GM12892 (cell line): Measurements from ENCODE around the gene IFFO2.
"Not testable (repeated sequence)": the region's sequence is repeated elsewhere in the genome, so short reads cannot be mapped to it uniquely, and the experiment has no call there.

Experiments used
- DNase-seq: peaks from one replicate; pipeline ENCODE4 v3.0.0; 2011; ENCODE audit not compliant: insufficient read length
- FAIRE-seq: peaks from 2 replicates; lab custom pipeline; 2011; peaks lifted over from hg19 to GRCh38; lab: Jason Lieb, UNC
- POLR2A ChIP-seq: IDR thresholded peaks from 2 replicates; pipeline ENCODE4 v1.6.1; 2011; ENCODE audit warnings: low read depth, low read length, control low read depth
- POLR2AphosphoS5 ChIP-seq: IDR thresholded peaks from 2 replicates; pipeline ENCODE4 v1.6.1; 2011; ENCODE audit warnings: low read depth, low read length, control low read depth
- TAF1 ChIP-seq: IDR thresholded peaks from 2 replicates; pipeline ENCODE4 v1.6.1; 2011; ENCODE audit warnings: low read depth, mild to moderate bottlenecking, control low read depth, low read length, borderline replicate concordance

IFFO2 gene

DNA sequence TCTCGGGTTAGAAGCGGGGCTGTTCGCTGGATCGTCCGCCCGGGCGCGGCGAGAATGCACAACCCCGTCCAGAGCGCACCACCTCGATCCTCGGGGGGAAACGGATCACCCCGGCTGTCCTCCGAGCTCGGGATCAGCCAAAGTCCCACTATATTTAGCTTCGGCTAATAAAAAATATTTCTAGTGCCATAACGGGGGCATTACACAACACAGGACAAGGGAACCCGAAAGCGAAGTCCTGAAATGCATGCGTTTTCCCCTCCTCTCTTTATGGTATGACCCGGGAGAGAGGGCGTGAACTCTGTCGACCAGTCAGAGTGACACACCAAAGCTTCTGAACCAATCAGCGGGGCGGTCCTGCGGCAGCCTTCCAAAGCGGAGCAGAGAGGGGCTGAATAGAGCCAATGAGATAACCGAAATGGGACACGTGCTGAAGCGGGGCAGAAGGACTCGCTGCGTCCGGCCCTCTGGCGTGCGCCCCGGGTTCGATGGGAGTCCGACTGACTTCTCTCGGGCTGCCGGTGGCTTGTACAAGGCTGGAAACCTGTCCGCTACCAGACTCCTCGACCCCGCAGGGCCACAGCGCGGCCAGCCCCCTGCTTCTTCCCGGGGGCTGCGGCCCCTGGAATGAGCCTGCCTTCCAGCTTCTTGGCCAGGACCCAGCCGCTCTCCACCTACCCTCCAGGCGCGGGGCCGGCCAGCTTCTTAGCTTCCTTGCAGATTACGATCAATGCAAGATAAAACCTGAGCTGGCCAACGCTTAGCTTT, 53.8 kb downstream of the IFFO2 start, which contains the start of gene ALDH4A1:
TSS of gene ALDH4A1 (minus strand) at position 33 of the 768 bp plus-strand sequence. CDS start at position 1, 32 bp downstream.
- DNase-seq, result peak; percentile 99
- TF ChIP-seq POLR2AphosphoS5, result no peak
- TF ChIP-seq TAF1, result peak; percentile 39; the same call in 1 of the 2 replicates
- peak; percentile 66 for TF ChIP-seq POLR2A
- peak; percentile 99 for FAIRE-seq

DNA sequence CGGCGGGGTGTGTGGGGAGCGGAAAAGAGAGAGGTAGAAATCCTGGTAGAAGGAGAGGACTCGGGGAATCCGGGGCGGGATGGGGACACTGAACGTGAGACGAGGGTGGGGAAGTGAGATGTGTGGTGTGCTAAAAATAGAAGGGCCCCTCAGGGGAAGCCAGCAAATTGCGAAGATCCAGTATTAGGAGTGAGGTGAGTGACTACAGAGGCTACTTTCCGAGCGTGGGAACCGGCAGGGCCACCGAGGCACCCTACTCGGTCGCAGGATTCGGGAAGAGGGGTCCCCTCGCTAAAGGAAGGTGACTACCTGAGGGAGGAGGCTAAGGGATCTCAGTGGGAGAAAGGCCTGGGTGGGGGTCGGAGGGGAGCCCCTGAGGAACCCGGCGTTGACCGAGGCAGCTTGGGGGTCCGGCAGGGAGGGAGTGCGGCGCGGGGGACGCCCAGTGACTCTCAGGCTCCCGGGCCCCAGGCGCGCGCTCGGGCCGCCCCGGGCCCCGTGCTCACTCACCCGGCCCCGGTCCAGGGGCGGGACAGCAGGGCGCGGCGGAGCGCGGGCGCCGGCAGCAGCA, 54.4 kb downstream of the IFFO2 start:
- no peak for TF ChIP-seq POLR2A
- FAIRE-seq (no peak), DNase-seq (no peak)

DNA sequence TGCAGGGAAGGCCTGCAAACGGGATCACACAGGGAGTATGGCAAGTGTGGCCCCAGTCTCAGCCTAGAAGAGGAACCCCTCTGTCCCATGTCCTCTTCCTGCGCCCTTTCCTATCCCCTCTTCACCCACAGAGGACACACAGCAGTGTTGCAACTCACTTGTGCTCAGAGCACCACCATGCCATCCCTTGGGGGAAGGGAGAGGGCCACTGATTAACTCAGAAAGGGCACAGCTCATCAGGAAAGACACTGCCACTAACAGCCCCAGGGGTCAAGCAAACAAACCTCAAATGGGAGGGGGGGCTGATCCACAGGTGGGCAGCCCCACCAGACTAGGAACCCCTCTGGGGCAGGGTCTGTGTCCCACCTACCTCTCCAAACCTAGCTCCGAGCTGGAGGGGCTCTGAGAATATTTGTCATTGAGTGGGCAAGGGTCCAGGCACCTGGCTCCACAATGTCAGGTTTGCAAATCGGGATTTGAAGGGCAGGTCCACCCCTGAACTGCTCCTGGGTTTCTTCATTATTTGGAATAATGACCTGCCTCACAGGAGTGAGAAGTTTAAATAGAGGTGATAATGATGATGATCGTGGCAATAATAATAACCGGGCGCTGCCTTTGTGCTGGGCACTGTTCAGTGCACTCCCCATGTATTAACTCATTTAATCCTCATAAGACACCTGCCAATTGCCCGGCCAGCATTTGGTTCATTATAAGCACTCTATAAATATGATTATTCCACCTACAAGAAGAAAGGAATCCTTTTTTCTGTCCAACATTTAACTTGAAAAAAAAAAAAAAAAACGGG, 55.1 kb downstream of the IFFO2 start:
- FAIRE-seq (no peak), DNase-seq (no peak)
- TF ChIP-seq TAF1, result no peak
- TF ChIP-seq POLR2AphosphoS5, result no peak

DNA sequence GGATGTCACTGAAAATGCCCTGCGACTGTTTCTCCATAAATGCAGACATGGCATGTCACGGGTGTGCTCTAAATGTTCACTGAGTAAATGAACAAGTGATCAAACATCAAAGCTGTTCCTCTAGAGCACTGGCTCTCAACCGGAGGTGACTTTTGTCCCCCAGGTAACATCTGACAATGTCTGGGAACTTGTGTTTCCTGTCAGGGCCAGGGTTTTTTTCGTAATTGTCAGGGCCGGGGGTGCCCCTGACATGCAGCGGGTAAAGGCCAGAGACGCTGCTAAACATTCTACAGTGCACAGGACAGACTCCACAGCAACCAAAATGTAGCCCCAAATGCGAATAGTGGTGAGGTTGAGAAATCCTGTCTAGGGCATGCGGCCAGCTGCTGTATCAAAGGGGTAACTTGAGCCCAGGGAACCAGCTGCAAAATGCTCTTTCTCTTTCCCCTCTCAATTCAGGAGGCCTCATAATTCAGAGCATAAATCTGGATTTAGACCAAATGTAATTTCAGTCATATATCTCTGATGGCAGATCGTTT, 56.1 kb downstream of the IFFO2 start:
- DNase-seq (no peak), FAIRE-seq (no peak)
- no peak for TF ChIP-seq TAF1
- TF ChIP-seq POLR2AphosphoS5, result no peak
- no peak for TF ChIP-seq POLR2A

DNA sequence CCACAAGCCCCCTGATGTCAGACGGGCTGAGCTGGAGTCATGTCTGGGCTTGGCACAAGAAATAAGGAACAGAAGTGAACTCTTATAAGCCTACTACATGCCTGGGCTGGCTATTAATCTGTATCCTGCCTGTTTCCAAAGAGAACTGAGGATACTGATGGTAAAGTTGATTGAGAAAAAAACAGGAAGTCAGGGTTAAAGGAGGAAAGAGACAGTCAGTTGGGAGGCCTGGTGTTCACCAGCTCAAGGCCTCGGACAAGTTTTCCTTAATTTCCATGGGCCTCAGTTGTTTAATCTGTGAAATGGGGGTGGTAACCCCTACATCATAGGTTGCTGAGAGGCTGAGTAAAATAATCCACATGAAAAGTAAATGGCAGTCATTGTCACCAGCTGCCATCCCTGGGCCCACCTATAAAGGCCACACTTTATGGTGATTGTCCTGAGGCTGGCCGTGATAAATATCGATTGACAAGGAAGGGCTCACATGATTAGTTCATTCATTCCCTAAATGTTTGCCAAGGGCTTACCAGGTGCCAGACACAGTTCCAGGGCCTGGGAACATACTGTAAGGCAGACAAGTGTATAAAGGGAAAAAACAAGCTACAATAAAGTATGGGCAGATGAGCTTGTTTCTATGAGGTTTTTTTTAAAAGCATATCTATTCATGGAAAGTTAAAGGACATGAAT, 57.0 kb downstream of the IFFO2 start:
- no peak for FAIRE-seq
- no peak for DNase-seq
- TF ChIP-seq TAF1 (no peak), POLR2A (no peak), POLR2AphosphoS5 (no peak)

DNA sequence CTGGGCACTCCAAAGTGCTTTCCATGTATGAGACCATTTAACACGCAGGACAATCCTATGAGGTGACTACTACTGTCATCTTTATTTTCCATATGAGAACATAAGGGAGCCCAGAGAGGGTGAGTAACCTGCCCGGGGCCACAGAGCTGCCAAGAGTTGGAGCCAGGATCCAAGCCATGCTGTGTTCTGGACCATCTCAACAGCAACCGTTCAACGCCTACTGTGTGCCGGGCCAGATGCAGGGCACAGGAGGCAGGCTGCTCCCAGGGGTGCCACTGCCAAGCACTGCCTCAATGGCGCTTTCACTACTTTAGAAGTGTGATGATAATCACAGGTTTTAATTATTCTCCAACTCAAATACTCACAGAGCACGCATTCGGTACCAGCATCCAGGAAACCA, 57.9 kb downstream of the IFFO2 start:
- TF ChIP-seq POLR2AphosphoS5, result no peak
- no peak for TF ChIP-seq POLR2A
- no peak for TF ChIP-seq TAF1
- DNase-seq (no peak), FAIRE-seq (no peak)

DNA sequence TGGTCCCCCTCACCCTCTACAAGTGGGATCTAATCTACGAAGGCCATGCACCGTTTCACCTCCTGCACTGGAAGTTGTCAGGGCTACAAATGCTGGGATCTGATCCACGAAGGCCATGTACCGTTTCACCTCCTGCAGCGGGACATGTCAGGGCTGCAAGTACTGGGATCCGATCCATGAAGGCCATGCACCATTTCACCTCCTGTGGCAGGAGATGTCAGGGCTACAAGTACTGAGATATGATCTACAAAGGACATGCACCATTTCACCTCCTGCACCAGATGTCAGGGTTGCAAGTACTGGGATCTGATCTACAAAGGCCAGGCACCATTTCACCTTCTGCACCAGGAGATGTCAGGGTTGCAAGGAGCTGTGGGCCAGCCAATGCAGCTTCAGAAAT, 61.2 kb downstream of the IFFO2 start:
- TF ChIP-seq POLR2AphosphoS5 (no peak), POLR2A (no peak), TAF1 (no peak)
- DNase-seq (no peak), FAIRE-seq (no peak)

DNA sequence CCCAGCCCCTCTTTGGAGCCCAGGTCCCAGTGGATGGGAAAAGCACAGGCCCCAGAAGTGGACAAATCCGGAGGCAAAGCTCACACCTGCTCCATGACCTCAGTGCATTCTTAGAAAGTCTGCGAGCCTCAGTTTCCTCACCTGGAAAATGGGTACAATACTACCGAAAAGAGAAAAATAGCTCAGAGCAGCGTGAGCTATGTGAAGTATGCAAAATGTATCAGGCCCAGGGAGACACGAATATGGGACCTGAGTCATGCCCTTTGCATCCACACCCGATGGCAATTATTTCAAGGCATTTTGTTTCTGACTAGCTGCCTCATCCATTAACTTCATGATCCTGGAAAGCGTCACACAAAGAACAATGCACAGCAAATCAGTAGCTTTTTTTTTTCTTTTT, 63.4 kb downstream of the IFFO2 start:
- FAIRE-seq (no peak), DNase-seq (no peak)
- TF ChIP-seq POLR2AphosphoS5, result no peak
- TF ChIP-seq POLR2A, result no peak
- no peak for TF ChIP-seq TAF1

DNA sequence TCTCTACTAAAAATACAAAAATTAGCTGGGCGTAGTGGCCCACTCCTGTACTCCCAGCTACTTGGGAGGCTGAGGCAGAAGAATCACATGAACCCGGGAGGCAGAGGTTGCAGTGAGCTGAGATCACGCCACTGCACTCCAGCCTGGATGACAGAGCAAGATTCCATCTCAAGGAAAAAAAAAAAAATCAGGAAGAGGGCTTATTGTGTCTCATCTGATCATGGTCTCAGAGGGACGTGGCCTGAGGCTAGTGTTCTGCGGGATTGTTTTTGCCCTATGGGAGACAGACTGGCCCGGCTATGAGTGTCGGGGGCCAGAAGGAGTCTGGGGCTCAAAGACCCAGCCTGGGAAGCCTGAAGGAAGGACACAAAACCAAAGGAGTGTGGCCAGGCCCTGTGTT, 64.6 kb downstream of the IFFO2 start:
- not testable (repeated sequence) for DNase-seq, FAIRE-seq

DNA sequence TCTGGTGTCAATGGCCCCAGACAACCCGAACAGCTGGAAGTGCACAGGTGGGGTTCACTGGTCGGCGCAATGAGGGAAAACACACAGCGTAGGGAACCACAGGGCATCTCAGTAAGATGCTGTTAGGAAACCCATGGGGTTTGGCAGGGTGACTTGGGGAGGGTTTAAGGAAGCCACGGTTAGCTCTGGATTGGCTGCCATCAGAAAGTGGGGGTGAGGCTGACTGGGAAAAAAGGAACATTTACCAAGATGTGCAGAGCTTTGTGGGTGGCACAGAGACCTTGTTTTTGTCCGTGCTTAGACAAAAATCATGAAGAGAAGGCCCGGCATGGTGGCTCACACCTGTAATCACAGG, 65.1 kb downstream of the IFFO2 start:
- TF ChIP-seq POLR2AphosphoS5 (no peak), POLR2A (no peak), TAF1 (no peak)
- FAIRE-seq (no peak), DNase-seq (no peak)

DNA sequence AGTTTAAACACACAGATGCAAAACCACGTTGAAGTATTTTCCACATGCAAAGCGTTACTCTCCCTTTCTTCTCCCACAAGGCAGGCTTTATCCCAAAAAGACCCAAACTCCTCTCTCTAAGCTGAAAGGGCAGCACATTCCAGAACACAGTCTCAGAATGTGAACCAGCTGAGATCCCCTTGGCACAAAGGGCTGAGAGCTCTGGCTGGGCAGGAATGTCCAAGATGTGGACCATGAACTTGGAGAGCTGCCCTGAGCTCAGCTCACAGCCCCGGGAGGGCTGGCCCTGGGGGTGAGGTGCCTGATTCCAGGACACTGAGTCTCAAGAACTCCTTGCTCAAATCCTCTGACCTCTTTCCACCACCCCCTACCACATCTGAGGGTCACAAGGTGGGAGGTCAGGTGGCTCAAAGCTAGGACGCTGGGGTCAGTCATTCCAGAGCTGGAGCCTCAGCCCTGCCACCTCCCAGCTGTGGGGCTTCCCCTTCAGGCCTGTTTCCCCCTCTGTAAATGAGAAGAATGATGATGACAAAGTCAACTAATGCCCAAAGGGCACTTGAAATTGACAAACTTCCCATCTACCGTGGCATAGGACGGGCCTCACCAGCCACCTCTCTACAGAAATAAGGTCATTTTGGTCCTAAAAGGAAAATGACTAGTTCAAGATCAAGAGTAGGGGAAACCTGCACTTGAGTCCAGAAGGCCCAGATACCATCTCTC, 65.6 kb downstream of the IFFO2 start:
- DNase-seq (no peak), FAIRE-seq (no peak)
- TF ChIP-seq POLR2AphosphoS5, result no peak
- TF ChIP-seq TAF1, result no peak
- TF ChIP-seq POLR2A, result no peak
